H9 (cell line): ENCODE results near the gene CCDC142. TPM values are rescaled to one million over a fixed set of nuclear protein-coding genes. Genes with fewer than 3 reads are reported as not detected.

Experiments
- DNase-seq: peaks from one replicate; pipeline ENCODE4 v3.0.0-alpha.2; 2017
- H2AFZ ChIP-seq: one replicate; pipeline ENCODE4 v1.6.1; 2013; ENCODE audit warnings: mild to moderate bottlenecking, low read length, control low read depth, moderate library complexity
- H2AK5ac ChIP-seq: 2 replicates; pipeline ENCODE4 v1.6.1; 2013; ENCODE audit warnings: low read length, control low read depth, mixed read lengths; ENCODE audit not compliant: insufficient read length
- H2BK120ac ChIP-seq: one replicate; pipeline ENCODE4 v1.6.1; 2013; ENCODE audit warnings: low read depth, mild to moderate bottlenecking, low read length, control low read depth, inconsistent platforms; ENCODE audit not compliant: poor library complexity, severe bottlenecking
- H2BK12ac ChIP-seq: 2 replicates; pipeline ENCODE4 v1.6.1; 2013; ENCODE audit warnings: low read length, control low read depth, mixed read lengths, low read depth; ENCODE audit not compliant: insufficient read length
- H2BK15ac ChIP-seq: 2 replicates; pipeline ENCODE4 v1.6.1; 2013; ENCODE audit warnings: low read depth, low read length, control low read depth
- H2BK20ac ChIP-seq: one replicate; pipeline ENCODE4 v1.6.1; 2013; ENCODE audit warnings: low read depth, mild to moderate bottlenecking, low read length, control low read depth, inconsistent platforms; ENCODE audit not compliant: poor library complexity, severe bottlenecking
- H2BK5ac ChIP-seq: 2 replicates; pipeline ENCODE4 v1.6.1; 2013; ENCODE audit warnings: low read length, control low read depth, mixed read lengths; ENCODE audit not compliant: insufficient read length
- H3K14ac ChIP-seq: 2 replicates; pipeline ENCODE4 v1.6.1; 2013; ENCODE audit warnings: low read length, control low read depth; ENCODE audit not compliant: insufficient read depth
- H3K18ac ChIP-seq: 2 replicates; pipeline ENCODE4 v1.6.1; 2013; ENCODE audit warnings: low read depth, mild to moderate bottlenecking, mixed read lengths, low read length, control low read depth; ENCODE audit not compliant: insufficient read length
- H3K23ac ChIP-seq: 2 replicates; pipeline ENCODE4 v1.6.1; 2013; ENCODE audit warnings: low read length, control low read depth, mixed read lengths, low read depth; ENCODE audit not compliant: insufficient read length
- H3K23me2 ChIP-seq: 2 replicates; pipeline ENCODE4 v1.6.1; 2013; ENCODE audit warnings: low read depth, mild to moderate bottlenecking, mixed read lengths, low read length, control low read depth; ENCODE audit not compliant: insufficient read length, poor library complexity, severe bottlenecking
- H3K27ac ChIP-seq: 2 replicates; pipeline ENCODE4 v1.5.1; 2013; ENCODE audit warnings: low read length, control low read depth, mixed read lengths, low read depth; ENCODE audit not compliant: insufficient read length
- H3K27me3 ChIP-seq: 2 replicates; pipeline ENCODE4 v1.6.1; 2013; ENCODE audit warnings: low read length, control low read depth, inconsistent platforms; ENCODE audit not compliant: insufficient read depth
- H3K4ac ChIP-seq: 2 replicates; pipeline ENCODE4 v1.6.1; 2013; ENCODE audit warnings: low read depth, mild to moderate bottlenecking, control low read depth, inconsistent platforms, low read length, moderate library complexity
- H3K4me1 ChIP-seq: 2 replicates; pipeline ENCODE4 v1.6.1; 2013; ENCODE audit warnings: low read length, control low read depth, inconsistent platforms; ENCODE audit not compliant: insufficient read depth
- H3K4me2 ChIP-seq: 2 replicates; pipeline ENCODE4 v1.6.1; 2013; ENCODE audit warnings: low read length, control low read depth, mixed read lengths; ENCODE audit not compliant: insufficient read length, insufficient read depth
- H3K56ac ChIP-seq: 2 replicates; pipeline ENCODE4 v1.6.1; 2013; ENCODE audit warnings: low read depth, mild to moderate bottlenecking, mixed read lengths, low read length, control low read depth; ENCODE audit not compliant: insufficient read length
- H3K79me1 ChIP-seq: 2 replicates; pipeline ENCODE4 v1.6.1; 2013; ENCODE audit warnings: low read depth, mild to moderate bottlenecking, moderate library complexity, low read length, control low read depth, inconsistent platforms; ENCODE audit not compliant: insufficient read depth, poor library complexity, severe bottlenecking
- H3K79me2 ChIP-seq: 2 replicates; pipeline ENCODE4 v1.6.1; 2013; ENCODE audit warnings: low read length, control low read depth, inconsistent platforms; ENCODE audit not compliant: insufficient read depth
- H3K9ac ChIP-seq: 2 replicates; pipeline ENCODE4 v1.6.1; 2013; ENCODE audit warnings: low read length, control low read depth, mixed read lengths; ENCODE audit not compliant: insufficient read length; ENCODE audit errors: extremely low read depth
- H3K9me3 ChIP-seq: one replicate; pipeline ENCODE4 v1.6.1; 2013; ENCODE audit warnings: low read depth, low read length, inconsistent platforms; ENCODE audit not compliant: control insufficient read depth
- H3T11ph ChIP-seq: one replicate; pipeline ENCODE4 v1.6.1; 2013; ENCODE audit warnings: mild to moderate bottlenecking, low read length, control low read depth, inconsistent platforms
- H4K20me1 ChIP-seq: one replicate; pipeline ENCODE4 v1.6.1; 2013; ENCODE audit not compliant: control insufficient read depth, insufficient read length, insufficient read depth
- H4K5ac ChIP-seq: 2 replicates; pipeline ENCODE4 v1.6.1; 2013; ENCODE audit warnings: low read depth, mild to moderate bottlenecking, mixed read lengths, low read length, control low read depth; ENCODE audit not compliant: insufficient read length
- H4K8ac ChIP-seq: replicated peaks from 2 replicates; pipeline ENCODE4 v1.6.1; 2013; ENCODE audit warnings: low read length, control low read depth, mixed read lengths, low read depth; ENCODE audit not compliant: insufficient read length
- H4K91ac ChIP-seq: 2 replicates; pipeline ENCODE4 v1.6.1; 2013; ENCODE audit warnings: low read depth, mild to moderate bottlenecking, moderate library complexity, mixed read lengths, low read length, control low read depth; ENCODE audit not compliant: insufficient read length
- H3K27ac Mint-ChIP-seq, 3 experiments: 2 replicates in 2 of 3; 3 replicates in 1 of 3; pipeline ENCODE4 v1.8.0; 2020 to 2021; ENCODE audit warnings: mixed read lengths in 3 of 3, mild to moderate bottlenecking in 1 of 3, moderate library complexity in 1 of 3
- H3K27me3 Mint-ChIP-seq: 2 replicates; pipeline ENCODE4 v1.8.0; 2021; ENCODE audit warnings: low read depth, mild to moderate bottlenecking, moderate library complexity, mixed read lengths
- H3K36me3 Mint-ChIP-seq, 3 experiments: 2 replicates in 2 of 3; 3 replicates in 1 of 3; pipeline ENCODE4 v1.8.0; 2020 to 2021; ENCODE audit warnings: low read depth in 3 of 3, mixed read lengths in 3 of 3; ENCODE audit not compliant: insufficient read depth in 1 of 3
- H3K4me1 Mint-ChIP-seq, 2 experiments: 2 replicates each; pipeline ENCODE4 v1.8.0; 2020; ENCODE audit warnings: mixed read lengths in 2 of 2
- H3K4me3 Mint-ChIP-seq, 2 experiments: 2 replicates in 1 of 2; 3 replicates in 1 of 2; pipeline ENCODE4 v1.8.0; 2020 to 2021; ENCODE audit warnings: mild to moderate bottlenecking in 2 of 2, mixed read lengths in 2 of 2, moderate library complexity in 1 of 2
- H3K9me3 Mint-ChIP-seq, 2 experiments: 2 replicates in 1 of 2; 3 replicates in 1 of 2; pipeline ENCODE4 v1.8.0; 2020; ENCODE audit warnings: mild to moderate bottlenecking in 2 of 2, mixed read lengths in 2 of 2, moderate library complexity in 1 of 2
- WGBS: extraction: QIAGEN DNeasy Blood & Tissue Kit; methylation state at CpG from one replicate; pipeline ENCODE4 v1.1.7; 2013; ENCODE audit warnings: missing lambda C conversion rate, low lambda C conversion rate, mixed read lengths; ENCODE audit not compliant: insufficient read length; ENCODE audit errors: extremely low coverage; 5-methylcytosine and 5-hydroxymethylcytosine counted together
- total RNA-seq: library from RNA; stranded (reverse); gene quantifications from 2 replicates; pipeline ENCODE4 v1.2.1, GENCODE V29; 2021
- TF ChIP-seq, protein P1 (sequence below): fragments of 200-600 bp; sonication (generic); conservative IDR thresholded peaks from 3 replicates; pipeline ENCODE4 v1.8.0; 2021; ENCODE audit warnings: antibody characterized with exemption, mild to moderate bottlenecking

The CCDC142 gene
- total RNA-seq, 1 experiment from 2014 or later, result 21.5 TPM

DNA sequence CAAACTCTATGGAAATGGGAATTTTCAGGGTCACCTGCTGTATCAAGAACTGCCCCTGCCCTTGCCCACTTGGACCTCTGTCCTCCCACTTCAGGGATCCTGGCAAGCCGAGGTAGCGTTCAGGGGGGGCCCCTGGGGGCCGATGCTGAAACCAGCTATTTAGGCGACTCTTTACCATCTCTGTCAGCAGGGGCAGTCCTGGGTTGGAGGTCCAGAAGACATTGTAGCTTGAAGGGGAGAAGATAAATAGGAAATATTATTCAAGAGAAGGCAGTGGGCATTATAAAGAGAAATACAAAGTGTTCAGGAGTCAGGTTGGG is 20.1 kb downstream of the CCDC142 start:
- H2BK15ac ChIP-seq, result no peak overlapping the region
- H3K9ac ChIP-seq, result no peak overlapping the region
- no peaks in the 10 kb centered on the region; the same call in 1 of the 2 replicates for H3K79me2 ChIP-seq
- no CpG with 5 or more reads among the region's 4 CpGs for WGBS
- H2BK5ac ChIP-seq, result no peak overlapping the region
- H2BK20ac ChIP-seq, result no peak overlapping the region
- no peak overlapping the region for H4K5ac ChIP-seq
- no peak overlapping the region for H3K18ac ChIP-seq
- H3K23ac ChIP-seq, result no peak overlapping the region
- no peaks in the 10 kb centered on the region for H3K9me3 ChIP-seq
- Mint-ChIP-seq H3K36me3 (peaks cover 10 to 29% (median 24%) of the 10 kb centered on the region in 3 experiments; a peak in 6 of 7 replicates), H3K27ac (no peak overlapping the region), H3K4me1 (peaks cover 11 to 17% of the 10 kb centered on the region in 2 experiments), H3K27me3 (no peaks in the 10 kb centered on the region), H3K9me3 (no peaks in the 10 kb centered on the region), H3K4me3 (no peak overlapping the region)
- H3K27ac ChIP-seq, result no peak overlapping the region
- H3K56ac ChIP-seq, result no peak overlapping the region
- H2AK5ac ChIP-seq, result no peak overlapping the region
- peaks cover 2% of the 10 kb centered on the region; the same call in 1 of the 2 replicates for H3K4me1 ChIP-seq
- H4K91ac ChIP-seq, result no peak overlapping the region
- peaks cover 4% of the 10 kb centered on the region for H3K79me1 ChIP-seq
- peaks cover 5% of the 10 kb centered on the region for H3K23me2 ChIP-seq
- TF ChIP-seq, protein P1, sequence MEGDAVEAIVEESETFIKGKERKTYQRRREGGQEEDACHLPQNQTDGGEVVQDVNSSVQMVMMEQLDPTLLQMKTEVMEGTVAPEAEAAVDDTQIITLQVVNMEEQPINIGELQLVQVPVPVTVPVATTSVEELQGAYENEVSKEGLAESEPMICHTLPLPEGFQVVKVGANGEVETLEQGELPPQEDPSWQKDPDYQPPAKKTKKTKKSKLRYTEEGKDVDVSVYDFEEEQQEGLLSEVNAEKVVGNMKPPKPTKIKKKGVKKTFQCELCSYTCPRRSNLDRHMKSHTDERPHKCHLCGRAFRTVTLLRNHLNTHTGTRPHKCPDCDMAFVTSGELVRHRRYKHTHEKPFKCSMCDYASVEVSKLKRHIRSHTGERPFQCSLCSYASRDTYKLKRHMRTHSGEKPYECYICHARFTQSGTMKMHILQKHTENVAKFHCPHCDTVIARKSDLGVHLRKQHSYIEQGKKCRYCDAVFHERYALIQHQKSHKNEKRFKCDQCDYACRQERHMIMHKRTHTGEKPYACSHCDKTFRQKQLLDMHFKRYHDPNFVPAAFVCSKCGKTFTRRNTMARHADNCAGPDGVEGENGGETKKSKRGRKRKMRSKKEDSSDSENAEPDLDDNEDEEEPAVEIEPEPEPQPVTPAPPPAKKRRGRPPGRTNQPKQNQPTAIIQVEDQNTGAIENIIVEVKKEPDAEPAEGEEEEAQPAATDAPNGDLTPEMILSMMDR, result no peak
- no peak overlapping the region for H3K14ac ChIP-seq
- H2BK120ac ChIP-seq, result no peak overlapping the region
- DNase-seq, result no peak
- H3K4me2 ChIP-seq, result no peak overlapping the region
- H3K4ac ChIP-seq, result no peak overlapping the region
- H2BK12ac ChIP-seq, result no peak overlapping the region
- H4K8ac ChIP-seq, result no peak overlapping the region
- H3T11ph ChIP-seq, result no peak overlapping the region
- no peak overlapping the region for H2AFZ ChIP-seq
- H4K20me1 ChIP-seq, result peaks cover 2% of the 10 kb centered on the region
- H3K27me3 ChIP-seq, result no peaks in the 10 kb centered on the region
